NCI-H187 treated with DMSO at 0.1 percent for 48 hours (cell line): Measurements from ENCODE around the gene TSC22D2.
"Not testable (repeated sequence)": the region's sequence is repeated elsewhere in the genome, so short reads cannot be mapped to it uniquely, and the experiment has no call there.

Experiments
- DNase-seq: peaks from one replicate; lab custom pipeline; 2025; lab: John Stamatoyannopoulos, UW

The TSC22D2 gene

DNA sequence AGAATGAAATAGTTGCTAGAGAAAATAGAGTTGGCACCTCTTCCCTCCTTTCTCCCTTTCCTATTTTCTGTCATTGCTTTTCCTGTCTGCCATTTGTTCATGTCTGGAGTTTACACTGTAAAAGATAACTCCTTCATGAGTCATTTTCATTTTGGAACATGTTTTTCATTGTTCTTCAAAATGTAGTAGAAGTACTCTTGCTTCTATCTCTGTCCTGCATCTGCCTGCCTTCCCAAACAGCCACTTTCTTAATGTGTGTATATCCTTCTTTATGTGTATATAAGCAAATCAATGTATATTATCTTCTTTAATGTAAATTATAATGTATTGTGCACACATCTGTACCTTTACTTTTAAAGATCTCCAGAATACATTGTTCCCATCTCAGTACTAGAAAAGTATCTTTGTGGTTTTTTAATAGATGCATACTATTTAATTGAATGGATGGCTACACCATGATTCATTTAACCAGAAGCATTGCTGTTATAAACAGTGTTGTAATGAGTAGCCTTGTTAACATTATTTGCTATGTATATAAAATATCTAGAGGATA, 41.1 kb downstream of the TSC22D2 start:
- DNase-seq, result no peak

GRCh38 chr3:150450916-150451315, 42.8 kb downstream of the TSC22D2 start:
- no peak for DNase-seq

DNA sequence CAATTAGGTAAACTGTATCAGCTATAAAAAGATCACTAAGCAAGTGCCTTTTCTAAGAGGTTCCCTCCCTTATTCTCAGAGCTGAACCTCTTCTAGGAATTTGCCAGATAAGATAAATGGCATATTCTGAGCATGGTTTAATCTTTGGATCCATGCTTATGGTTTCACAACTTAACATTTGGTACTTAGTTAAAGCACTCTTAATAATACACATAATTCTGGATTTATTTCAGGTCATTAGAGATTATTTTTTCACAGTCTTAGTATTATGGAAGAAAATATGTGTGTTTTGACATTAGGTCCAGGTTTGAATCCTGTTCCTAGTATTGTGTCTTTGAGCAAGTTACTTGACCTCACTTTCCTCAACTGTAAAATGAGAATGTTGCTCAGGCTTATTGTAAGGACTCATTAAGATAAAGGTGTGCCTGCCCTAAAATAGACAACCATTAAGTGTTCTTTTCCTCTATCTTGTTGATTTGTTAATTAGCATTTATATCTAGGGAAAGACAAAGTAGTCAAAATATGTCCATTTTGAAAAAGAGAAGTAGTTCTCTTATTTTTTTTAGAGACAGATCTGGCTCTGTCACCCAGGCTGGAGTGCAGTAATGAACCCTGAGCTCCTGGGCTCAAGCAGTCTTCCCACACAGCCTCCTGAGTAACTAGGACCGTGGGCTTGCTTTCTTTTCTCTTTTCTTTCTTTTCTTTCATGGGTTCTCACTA, 43.4 kb downstream of the TSC22D2 start:
- no peak for DNase-seq

- no peak for DNase-seq
These were observed 45.3 kb downstream of the TSC22D2 start for GRCh38 chr3:150453353-150453752.

DNA sequence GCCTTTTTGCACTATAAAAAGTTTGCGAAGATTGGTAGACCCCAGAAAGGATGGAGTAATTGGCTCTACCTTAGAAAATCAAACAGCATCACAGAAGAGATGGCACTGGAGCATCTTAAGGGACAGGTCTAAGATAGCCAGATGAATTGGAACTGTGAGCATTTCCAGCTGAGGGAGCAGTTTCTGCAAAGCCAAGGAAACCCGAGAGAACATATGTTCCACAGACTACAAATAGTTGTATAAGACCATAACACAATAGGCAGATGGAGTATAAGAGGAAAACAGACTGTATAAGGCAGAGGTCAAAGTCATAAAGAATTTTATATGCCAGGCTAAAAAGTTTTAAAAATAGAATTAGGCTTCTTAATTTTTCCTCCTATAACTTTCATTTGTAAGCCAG, 46.0 kb downstream of the TSC22D2 start:
- DNase-seq, result no peak

DNA sequence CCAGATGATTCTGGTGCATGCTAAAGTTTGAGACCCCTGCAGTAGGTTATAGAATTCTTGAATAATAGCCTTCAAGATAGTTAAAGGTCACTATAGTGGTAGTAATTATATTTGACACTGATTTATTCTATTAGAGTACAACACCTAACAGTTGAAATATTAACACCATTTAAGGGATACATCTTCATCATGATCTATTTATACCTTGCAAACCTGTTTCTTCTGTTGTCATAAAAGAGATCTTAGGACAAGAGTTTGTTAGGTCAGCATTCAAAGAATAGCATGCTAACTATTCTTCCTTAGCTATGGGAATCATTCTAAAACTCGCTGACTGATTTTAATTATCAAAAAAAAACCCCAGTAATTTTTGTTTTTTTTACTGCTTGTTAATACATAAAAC, 46.5 kb downstream of the TSC22D2 start:
- no peak for DNase-seq

GRCh38 chr3:150455341-150455740, 47.2 kb downstream of the TSC22D2 start:
- no peak for DNase-seq

DNA sequence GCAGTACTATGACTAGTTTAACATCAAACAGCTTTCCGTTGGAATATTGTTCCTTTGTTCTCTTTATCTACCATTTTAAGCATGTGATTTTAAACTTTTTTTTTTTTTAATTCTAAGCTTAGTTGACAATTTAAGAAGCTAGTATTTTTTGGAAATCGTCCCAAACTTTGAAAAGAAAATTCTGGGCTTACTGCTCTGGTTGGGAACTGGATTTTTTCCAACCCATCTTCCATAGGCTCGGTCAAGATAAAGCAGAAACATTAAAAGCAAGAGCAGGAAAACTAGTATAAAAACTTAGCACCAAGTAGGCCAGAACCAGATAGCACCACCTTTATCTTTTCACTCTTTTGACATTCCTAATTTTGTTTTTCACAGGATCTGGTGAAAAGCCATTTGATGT, 49.9 kb downstream of the TSC22D2 start:
- no peak for DNase-seq

- no peak for DNase-seq
These were observed 52.4 kb downstream of the TSC22D2 start for GRCh38 chr3:150460484-150460883.

DNA sequence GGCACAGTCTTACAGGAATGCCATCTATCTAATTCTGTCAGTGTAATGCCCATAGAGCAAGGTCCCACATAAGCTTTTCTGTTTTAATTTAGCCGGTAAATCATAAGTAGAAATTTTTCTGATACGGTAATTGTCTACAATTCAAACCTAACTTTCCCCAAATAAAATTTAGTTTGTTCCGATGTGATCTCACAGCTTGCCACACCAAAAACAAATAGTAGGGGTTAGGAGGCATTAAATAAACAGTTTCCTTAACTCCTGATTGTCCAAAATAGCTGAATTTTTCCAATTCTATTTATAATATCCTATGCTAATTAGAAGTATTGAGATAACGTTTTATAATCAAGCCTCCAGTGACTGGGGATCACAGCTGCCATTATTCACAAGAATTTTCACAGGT, 53.3 kb downstream of the TSC22D2 start:
- DNase-seq, result no peak

- DNase-seq, result no peak
These were observed 54.0 kb downstream of the TSC22D2 start for GRCh38 chr3:150462108-150462507.

GRCh38 chr3:150464684-150465083, 56.6 kb downstream of the TSC22D2 start:
- no peak for DNase-seq

DNA sequence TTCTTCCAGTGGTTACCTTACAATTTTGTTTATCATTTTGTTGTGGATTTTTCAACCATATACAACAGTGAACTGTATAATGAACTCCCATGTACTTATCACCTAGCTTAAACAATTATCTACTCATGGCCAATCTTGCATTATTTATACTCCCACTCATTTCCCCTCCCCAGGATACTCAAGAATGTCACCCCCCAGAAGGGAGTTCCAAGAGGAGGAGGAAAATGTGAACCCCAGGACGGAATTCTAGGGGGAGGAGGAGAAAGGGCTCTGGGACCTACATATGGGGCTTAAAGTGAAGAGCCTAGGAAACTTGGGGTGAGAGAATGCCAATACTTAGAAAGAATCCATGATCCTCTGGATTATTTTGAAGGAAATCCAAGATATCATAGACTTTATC, 59.3 kb downstream of the TSC22D2 start:
- DNase-seq, result no peak

DNA sequence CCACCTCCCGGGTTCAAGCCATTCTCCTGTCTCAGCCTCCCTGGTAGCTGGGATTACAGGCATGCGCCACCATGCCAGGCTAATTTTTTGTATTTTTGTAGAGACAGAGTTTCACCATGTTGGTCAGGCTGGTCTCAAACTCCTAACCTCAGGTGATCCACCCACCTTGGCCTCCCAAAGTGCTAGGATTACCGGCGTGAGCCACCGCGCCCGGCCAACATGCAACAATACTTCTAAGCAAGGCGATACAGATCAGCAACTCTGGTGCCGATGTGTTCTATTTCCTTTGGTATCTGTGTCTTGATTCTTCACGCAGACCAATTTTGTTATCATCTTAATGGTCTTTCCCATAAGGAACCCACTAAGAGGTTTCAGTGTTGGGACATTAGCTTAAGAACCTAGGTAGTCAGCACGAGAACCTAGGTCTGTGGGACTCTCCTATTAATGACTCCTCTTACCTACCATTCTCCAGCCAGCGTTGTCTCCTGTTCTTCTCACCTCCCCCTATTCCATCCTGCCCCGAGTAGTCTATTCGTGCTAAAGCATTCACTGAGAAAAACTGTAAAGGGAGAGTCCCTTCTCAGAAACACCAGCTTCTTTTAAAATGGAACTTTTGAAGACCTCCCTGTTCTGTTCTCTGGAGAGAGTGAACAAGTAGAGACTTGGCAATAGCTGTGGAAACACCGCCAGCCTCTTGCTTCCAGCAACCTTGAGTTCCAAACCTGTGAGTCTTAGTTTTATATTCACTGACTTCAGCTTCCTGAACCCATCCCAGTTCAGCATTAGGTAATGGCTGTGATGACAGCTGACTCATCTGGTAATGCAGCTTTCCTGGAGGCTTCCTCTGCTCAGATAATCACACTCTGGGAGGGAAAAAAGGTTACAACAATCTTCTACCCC, 61.2 kb downstream of the TSC22D2 start:
- DNase-seq, result no peak

GRCh38 chr3:150469931-150470740, 62.0 kb downstream of the TSC22D2 start:
- no peak for DNase-seq

DNA sequence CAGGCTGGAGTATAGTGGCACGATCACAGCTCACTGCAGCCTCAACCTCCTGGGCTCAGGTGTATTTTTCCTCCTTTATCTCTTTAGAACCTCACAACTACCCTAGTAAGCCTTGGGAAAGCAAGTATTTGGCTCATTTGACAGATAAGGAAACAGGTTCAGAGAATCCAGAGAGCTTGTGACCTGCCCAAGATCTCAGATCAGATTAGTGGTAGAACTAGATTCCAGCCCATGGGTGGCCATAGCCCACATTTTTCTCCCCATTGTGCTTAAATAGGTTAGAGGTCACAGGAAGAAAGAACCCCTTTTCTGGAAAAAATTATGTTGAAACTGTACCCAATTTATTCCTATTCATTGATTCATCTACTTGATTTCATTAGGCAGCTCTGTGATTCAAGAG, 64.3 kb downstream of the TSC22D2 start:
- no peak for DNase-seq

DNA sequence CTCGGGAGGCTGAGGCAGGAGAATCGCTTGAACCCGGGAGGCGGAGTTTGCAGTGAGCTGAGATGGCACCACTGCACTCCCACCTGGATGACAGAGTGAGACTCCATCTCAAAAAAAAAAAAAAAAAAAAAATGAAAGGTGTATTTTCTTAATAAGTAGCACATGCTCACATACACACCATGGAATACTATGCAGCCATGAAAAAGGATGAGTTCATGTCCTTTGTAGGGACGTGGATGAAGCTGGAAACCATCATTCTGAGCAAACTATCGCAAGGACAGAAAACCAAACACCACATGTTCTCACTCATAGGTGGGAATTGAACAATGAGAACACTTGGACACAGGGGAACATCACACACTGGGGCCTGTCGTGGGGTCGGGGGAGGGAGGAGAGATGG, 65.1 kb downstream of the TSC22D2 start:
- not testable (repeated sequence) for DNase-seq

DNA sequence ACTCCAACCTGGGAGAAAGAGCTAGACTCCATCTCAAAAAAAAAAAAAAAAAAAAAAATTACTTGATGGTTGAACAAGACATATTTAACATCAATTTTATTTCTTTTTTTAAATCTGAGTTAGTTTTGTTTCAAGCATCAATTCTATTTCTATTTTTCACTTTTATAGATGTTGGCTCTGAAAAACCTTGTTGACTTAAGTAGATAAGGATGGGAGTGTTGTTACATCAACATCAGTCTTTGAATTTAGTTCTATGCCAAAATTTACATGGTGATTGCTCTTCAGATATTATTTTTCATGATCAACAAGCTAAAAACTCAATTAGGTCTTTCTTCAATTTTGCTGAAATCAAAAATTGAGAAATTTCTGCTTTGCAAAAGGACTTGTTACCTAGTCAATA, 71.3 kb downstream of the TSC22D2 start:
- DNase-seq, result no peak

GRCh38 chr3:150480877-150481276, 72.8 kb downstream of the TSC22D2 start:
- no peak for DNase-seq

- DNase-seq, result no peak
These were observed 75.1 kb downstream of the TSC22D2 start for GRCh38 chr3:150483226-150483625.

GRCh38 chr3:150484410-150484809, 76.3 kb downstream of the TSC22D2 start:
- DNase-seq, result no peak

DNA sequence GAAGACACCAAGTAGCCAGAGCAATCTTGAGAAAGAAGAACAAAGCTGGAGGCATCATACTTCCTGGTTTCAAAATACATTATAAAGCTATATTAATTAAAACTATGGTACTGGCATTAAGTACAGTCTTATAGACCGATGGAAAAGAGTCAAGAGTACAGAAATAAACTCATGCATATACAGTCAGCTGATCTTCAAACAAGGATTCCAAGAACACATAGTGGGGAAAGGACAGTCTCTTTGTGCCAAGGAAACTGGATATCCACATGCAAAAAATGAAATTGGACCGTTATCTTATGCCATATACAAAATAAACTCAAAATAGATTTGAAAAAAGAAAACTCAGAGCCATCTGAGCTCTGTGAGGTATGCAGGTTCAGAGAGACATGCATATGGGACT, 80.8 kb downstream of the TSC22D2 start:
- no peak for DNase-seq
